ENCODE measurements around the gene FGGY.

- TF ChIP-seq MAX (IDR thresholded peaks at IDR 0.05) (no peak), SP1 (IDR thresholded peaks at IDR 0.05) (no peak), CTCF (IDR thresholded peaks at IDR 0.05; ENCODE audit: low read depth, low read length, missing input control) (no peak), REST (IDR thresholded peaks at IDR 0.05) (no peak), ATF3 (IDR thresholded peaks at IDR 0.05) (no peak), RAD21 (IDR thresholded peaks at IDR 0.05) (no peak), ZBTB33 (IDR thresholded peaks at IDR 0.05) (no peak), YY1 (IDR thresholded peaks at IDR 0.05) (no peak)
Observed at GRCh38 chr1:59640851-59641250, 344.0 kb downstream of the FGGY start.

Measured in liver (tissue), 3 donors.